Limb (tissue), 2 donors: Measurements from ENCODE around the gene CWC27.

Experiments used
- DNase-seq, 2 donors: peaks; one replicate each; pipeline ENCODE4 v3.0.0-alpha.2; 2016; ENCODE audit errors: extremely low spot score in 2 of 2

The CWC27 gene

DNA sequence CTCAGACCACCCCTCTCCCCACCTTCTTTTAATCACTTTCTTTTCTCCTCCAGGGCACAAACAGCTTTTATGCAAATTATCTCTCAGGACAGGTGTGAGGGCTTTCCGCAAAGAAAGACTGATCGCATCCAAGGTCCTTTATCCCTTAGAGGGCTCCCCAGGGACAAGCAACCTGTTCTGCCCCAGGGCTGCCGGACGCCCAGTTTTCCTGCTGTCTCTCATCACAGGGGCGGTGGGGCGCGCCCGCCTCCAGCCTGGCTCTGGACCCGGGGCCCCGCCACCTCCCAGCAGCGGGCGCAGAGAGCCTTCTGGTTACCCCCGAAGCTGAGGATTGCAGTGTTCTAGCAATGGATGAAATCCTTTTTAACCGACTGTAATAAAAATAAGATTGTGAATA lies 266.1 kb downstream of the CWC27 start:
- DNase-seq, result no peak

DNA sequence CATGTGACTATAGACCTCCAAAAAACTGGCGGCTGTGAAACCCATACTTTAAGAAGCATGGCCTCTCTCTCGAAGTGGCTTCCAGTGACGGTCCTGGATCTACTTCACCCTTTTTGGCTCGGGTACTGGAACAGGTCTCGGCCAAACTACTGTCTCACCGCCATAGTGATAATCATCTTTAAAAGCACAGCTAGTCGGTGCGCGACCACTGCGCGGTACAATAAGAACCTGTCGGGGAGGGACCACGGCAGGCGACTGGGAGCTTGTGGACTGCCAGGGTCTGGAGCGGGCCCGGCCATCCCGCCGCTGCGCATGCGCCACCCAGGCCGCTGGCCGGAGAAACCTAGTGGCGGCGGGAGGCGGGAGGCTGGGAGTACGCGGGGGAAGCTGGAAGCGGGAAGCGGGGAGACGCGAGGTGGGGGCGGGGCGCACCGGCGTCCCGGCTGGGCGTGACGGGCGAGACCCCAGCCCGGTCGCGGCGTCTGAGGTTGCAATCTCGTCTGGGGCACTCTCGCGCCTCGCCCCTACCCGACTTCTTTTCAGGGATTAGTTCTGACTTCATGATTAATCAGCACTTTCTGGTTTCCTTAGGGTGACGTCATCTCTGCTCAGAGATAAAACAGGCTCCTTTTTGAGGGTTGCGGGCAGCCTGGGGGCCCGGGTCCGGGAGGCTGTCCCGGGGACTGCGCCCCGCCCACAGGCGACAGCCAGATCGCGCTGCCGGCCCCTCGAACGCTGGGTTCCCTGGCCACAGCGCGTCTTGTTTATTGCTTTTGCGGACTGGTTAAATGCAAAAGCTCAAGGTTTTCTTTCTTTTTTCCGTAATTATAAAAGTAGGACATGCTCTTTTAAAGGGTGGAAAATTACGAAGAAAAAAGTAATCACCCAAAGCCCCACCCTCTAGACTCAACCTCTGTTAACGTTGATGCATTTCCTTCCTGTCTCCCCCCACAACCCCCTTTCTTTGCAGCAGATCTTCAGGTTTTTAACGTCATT lies 266.8 kb downstream of the CWC27 start:
- DNase-seq, result peak; percentile 90 to 95

DNA sequence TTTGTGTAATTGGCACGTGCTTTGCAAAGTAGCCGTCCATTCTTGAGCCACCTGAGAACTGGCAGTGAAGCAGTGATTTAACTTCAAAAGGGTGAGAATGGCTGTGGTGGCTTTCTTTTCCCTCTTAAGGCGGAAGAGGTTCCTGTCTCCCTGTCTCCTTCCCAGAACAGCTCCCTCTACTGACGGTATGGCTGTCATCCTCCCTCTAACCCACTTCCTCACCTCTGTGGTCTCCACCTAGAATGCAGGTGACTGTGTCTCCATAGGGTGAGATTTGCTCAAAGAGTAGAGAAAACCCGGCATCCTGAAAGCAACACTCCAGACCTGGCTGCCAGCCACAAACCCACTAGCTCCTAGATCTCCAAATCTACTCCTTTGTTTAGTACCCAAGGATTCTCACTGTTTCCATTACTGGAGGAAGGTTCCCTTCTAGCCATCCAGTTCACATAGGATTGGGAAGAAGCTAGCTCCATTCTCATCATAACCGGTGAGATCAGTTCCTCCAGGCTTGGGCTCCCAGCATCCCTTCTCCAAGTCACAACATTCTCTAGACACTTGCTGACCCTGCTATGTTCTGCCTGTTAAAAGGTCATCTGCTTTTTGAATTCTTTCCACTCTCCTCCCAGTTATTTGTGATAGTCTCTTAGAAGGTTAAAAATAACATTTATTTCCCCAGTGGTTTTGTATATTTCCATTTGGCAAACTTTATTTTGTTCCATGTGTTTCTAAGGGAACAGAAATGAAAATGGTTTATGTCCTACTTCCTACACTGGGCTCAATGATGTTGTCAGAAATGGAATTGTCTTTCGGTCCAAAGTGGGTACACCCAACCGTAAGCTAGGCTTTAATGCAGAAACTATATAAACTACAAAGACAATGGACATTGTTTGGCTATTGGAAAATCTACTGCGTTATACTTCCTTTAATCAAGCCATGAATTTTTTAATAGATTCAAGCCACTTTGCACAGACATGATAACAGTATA lies 269.4 kb downstream of the CWC27 start:
- no peak for DNase-seq

DNA sequence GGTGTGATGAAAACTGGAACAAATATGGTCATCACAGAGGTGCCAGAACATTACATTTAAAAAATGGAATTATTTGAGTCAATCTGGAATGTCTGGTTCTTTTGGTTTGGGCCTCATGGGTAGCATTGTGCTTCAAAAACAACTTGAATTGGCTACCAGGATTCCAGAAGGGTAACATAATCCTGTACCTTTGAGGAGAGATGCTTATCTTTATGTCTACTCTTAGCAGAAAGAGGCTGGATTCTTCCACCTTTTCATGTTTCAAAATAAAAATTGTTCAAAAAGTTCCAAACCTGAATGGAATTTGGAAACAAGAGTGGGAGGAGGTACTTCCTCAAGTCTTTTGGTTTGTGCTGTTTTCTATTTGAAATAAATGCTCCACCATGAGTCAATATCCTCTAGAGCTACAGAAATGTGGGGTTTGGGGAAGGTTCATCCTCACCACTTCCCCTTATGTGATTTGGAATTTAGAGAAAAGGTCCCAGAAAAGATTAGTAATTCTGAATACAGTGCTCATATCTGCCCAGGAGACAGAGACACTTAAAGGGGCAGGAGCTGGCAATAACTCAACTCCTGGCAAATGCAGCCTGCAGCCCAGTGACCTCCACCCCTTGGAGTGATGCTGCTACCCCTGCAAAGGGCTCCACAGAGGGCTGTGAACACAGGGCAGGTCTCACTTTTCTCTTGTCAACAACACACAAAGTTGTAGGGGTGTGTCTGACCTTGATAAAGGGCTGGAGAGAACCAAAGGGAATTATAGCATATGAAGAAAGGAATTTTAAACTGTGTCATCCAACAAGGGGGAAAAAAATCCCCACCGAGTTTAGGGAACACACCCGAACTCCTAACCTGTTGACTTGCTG lies 272.8 kb downstream of the CWC27 start:
- no peak for DNase-seq

DNA sequence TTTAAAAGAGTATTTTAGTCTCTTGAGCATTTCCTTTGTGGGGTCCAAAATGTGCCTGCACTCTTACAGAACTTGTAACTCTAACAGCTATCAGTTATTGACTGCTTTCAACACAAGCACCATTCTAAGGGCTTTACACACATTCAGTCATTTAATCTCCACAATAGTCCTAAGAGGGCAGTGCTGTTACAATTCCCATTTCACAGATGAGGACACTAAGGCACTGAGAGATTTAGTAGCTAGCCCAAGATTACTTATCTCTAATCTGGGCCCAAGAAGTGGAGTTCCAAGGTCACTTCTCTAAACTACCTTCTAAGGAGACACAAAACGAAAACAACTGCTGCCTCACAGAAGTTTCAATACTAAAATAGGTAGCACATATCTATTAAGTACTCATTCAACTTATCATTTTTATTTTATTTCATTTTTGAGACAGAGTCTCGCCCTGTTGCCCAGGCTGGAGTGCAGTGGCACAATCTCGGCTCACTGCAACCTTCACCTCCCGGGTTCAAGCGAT lies 275.2 kb downstream of the CWC27 start:
- no peak for DNase-seq

DNA sequence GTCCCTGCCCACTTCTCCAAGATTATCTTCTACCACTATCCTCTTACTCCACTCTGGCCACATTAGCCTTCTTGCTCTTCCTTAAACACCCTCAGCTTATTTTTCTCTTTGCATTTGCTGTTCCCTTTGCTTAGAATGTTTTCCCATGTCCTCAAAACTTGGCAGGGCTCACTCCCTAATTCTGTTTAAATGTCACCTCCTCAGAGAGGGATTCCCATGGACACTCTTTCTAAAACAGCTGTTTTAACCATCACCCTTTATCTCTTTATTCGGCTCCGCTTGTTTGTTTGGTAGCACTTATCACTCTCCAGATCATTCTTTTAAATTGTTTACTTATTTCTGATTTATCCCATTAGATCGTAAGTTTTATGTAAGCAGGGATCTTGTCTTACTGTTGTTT lies 278.5 kb downstream of the CWC27 start:
- no peak for DNase-seq

DNA sequence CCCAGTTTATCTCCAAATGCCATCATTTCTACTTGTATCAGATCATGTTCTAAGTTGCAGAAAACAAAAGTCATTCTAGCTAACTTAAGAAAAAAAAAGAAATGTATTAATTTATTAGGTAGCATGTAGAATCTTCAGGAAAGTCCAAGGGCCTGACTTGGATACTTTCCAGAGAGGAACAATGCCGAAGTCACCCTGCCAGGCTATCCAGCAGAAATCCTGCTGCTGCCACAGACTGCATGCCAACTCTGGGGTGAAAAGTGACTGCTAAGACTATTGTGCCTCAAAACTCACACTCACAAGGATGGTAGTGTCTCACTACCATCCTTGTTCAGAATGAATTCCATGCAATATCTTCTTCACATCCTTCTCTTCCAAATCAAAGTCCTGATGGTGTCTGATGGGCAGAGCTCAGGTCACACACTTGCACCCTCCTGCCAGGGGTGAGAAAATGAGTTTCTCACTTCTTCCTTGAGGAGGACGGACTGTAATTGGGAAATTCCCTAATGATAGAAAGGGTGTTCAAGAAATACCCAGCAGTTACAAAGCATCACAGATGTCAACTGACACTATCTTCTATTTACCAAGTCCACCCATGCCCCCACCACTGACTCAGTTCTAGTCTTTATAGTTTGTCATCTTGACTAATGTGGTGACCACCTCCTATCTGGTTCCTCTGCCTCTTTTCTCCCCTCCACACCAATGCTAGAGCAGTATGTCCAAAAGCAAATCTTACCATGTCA lies 279.4 kb downstream of the CWC27 start:
- no peak for DNase-seq

DNA sequence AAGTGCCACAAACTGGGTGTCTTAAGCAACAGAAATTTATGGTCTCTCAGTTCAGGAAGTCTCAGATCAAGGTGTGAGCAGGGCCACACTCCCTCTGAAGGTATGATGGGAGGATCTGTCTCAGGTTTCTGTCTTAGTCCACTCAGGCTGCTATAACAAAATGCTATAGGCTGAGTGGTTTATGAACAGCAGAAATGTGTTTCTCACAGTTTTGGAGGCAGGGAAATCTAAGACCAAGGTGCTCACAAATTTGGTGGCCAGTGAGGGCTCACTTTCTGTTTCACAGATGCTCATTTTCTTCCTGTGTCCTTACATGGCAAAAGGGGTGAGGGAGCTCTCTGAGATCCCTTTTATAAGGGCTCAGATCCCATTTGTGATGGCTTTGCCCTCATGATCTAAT lies 281.4 kb downstream of the CWC27 start:
- no peak for DNase-seq

DNA sequence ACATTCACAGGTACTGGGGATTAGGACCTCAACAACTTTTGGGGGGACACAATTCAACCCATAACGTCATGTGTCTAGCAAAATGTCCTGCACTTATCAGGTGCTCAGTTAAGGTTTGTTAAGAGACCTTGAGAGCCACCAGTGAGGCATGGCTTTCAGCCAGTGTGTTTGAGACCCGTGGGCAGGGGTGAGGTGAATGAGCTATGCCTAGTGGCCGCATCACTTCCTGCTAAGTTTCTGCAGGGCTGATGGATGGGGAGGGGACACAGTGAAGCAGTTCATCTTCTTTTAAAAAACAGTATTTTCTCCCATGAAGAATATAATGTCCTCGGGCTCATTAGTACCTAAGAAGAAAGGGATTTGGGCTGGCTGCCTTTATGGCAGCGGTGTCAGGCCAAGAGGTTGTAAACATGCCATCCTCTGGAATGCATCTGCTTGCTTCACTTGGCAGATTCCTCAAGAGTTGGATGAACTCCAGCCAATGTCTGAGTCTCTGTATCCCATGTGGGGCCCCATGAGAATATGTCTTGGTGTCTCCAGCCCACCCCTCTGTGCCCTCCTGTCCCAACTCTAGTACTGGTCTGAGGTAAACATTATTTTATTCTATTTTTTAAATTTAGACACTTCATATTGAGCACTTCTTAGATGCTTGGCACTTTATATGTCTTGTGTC lies 282.2 kb downstream of the CWC27 start:
- no peak for DNase-seq

DNA sequence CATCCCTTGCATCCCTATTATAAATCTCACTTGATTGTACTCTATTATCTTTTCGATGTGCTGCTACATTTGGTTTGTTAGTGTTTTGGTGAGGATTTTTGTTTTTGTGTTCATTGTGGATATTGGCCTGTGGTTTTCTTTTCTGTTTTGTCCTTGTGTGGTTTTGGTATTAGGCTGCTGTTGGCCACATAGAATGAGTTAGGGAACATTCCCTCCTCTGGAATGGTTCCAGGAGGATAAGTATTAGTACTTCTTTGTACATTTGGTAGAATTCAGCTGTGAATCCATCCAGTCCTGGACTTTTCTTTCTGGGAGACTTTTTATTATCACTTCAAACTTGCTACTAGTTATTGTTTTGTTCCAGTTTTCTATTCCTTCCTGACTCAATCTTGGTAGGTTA lies 287.2 kb downstream of the CWC27 start:
- no peak for DNase-seq

DNA sequence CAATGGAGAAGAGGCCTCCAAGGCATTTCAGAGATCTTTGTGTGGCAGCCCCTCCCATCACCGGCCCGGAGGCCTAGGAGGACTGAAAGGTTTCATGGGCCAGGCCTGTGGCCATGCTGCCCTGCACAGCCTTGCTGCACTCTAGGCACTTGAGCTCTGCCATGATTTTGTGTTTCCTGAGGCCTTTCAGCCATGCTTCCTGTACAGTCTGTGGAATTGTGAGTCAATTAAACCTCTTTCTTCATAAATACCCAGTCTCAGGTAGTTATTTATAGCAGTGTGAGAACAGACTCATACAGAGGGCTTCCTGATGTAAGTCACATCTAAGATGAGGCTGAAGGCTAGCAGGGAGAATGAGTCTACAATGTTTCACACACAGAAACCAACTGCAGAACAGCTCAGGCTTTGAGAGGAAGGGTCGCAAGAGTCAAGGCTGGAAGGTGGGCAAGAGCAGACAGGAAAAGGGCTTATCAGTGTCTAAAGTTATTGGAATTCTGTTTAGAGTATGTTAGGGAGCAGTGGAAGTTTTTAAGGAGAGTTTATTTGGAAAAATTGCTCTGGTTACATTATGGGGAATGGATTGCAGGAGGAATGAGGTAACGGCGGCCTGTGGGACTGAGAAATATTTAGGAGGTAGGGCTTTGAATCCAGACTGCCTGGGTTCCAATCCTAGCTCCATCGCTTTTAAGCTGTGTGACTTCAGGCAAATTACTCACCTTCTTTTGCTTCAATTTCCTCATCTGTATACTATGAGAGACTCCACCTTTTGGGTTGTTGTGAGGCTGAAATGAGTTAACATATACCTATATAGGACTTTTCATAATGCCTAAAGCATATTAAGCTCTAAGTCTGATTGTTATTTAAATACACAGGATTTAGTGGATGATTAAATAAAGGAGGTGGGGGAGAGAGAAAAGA lies 291.2 kb downstream of the CWC27 start:
- DNase-seq, result no peak

DNA sequence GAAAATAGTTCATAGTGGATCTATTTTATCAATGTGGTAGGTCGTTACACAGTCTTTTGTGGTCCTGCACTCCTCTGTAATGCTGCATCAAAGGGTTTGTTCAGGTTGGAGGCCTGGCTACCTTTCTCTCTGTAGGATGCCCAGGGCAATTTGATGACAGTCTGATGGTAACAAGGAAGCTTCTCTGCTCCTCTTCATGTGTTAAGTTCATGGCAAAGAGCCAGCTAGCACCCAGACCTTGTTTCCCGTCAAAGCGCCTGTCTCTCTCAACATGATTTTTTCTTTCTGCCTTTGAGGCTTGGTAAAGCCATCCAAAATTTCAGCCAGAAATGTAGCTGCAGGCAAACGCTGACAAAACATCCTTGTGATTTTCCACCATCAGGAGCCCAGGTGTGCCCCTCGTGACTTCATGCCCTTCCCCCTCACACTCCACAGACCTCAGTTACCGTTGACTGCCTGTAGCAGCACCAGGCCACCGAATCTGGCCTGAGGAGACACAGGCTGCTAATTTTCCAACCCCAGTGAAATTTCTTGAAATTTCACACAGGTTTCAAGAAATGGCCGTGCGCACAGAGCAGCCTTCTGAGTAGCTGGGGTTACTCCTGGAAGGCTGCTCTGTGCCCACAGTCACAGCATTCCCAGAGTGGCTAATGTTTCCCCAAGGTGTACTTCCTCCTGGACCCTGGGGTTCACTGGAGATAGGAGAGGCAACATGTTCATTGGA lies 292.7 kb downstream of the CWC27 start:
- no peak for DNase-seq

DNA sequence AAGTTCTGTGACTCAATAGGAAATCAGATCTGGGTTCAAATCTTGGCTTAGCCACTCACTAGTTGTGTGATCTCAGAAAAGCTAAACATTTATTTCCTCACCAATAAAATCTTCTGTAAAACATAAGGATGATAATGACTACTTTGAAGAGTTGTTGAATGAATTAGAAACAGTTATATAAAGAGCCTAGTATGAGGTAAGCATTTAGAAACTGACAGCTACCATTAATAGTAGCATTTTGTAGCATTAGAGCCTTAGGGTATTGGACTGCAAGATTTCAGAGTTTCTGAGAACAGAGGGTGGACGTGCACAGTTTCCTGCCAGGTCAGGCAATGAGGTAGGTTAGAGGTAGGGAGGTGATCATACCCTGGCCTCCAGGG lies 293.2 kb downstream of the CWC27 start:
- DNase-seq, result no peak

DNA sequence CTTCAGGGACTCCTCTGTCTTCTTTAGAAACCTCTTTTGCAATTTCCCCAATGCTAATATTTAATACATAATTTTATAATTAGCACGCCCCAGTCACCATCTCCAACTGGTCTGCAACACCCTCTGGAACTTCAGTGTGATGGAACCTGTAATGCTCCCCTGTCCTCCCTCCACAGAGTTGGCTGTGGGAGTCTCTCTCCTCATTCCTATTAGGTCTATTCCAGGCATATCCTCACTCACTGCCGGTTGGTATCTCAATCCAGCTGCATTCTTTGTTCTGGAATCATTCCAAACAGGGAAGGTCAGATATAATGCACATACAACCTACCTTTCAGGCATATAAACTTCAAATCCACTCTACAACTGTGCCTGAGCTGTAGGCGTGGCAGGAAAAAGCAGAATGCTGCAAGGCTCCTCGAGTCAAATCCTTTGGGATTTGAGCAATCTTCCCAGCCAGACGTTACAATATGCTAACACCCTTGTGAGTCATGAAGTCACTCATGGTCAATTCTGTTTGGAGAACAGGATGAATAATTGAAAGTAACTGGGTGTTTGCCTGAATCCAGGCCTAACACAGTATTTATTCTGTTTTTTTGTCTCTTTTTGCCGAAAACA lies 293.8 kb downstream of the CWC27 start:
- no peak for DNase-seq

DNA sequence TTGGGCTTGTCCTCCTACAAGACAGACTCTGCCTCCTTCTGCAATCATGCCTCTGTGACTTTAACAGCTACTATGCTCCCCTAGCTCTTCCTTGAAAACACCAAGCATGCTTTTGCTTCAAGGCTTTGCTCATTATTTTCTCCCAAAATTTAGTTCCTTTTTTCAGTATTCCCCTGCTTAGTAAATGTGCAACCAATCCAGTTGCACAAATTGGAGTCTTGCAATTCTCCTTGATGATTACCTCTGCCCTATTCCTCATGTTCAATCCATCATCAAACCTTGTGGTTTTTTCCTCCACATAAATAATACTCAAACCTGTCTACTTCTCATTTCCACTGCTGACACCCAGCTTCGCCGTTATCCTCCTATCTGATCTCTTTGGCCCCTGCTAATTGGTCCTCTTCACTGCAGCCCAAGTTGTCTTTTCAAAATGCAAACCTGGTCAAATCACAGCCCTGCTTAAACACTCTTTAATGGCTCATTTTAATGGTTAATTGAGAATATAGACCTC lies 296.3 kb downstream of the CWC27 start:
- DNase-seq, result no peak

DNA sequence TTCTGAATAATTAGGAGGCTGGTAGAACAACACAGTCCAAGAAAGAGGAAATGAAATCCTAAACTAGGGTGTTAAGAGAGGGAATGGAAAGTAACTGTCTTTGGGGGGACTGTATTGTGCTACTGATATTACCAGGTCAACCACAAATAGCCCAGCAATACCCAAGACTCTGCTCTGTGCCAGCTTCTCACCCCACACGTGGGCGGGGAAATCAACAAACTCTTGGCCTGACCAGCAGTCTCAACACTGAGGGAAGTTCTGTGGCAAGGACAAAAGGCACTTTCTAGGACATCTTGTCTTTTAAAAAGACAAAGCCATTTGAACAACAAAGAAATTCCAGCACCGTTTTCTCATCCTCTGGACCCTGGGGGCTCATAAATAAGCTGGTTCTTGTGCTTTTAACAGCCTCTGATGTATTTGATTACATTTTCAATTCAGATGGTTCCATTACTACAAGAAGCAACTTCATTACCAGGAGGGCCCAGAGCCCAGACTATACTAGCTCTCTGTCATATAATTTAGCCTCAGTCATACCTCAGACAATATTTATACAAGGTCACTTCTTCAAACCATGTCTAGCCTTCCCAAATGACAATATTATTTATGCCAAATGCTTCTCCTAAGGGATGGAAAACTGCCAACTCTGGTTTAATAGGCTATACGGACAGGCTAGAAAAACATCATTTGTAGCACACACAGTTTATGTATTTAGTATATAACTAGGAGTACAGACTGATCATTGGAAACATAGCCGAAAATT lies 297.8 kb downstream of the CWC27 start:
- DNase-seq, result peak in 1 of 2 donors; percentile 15

DNA sequence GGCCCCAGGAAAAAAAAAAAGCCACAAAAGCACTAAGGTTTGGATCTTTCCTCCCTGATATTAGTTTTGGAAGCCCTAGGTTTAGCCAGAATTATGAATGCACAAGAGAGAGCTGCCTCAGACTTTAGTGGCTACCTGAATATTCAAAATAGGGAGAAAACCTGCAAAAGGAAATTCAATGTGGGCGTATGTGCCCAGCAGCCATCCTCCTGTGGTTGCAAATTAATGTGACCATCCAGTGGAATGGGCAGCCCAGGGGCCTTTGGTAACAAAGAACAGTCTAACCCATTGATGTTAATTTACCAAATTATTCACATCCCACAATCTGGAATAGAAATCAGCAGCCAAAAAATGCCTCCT lies 298.4 kb downstream of the CWC27 start:
- no peak for DNase-seq
